SK-N-SH (cell line): ENCODE data around the gene IL17RB. TPM values are rescaled to one million over a fixed set of nuclear protein-coding genes. Genes with fewer than 3 reads are reported as not detected.

Source experiments
- CTCF ChIA-PET: fragments of 300-600, 350-600 bp; formaldehyde crosslinking; extraction: SDS; loops from one replicate; lab custom pipeline; 2021; lab: Yijun Ruan, JAX
- POLR2A ChIA-PET: fragments of 350-600 bp; sonication (Branson Sonifier 250); formaldehyde crosslinking; extraction: SDS; loops from one replicate; lab custom pipeline; 2020; ENCODE audit warnings: antibody characterized with exemption, inconsistent platforms; lab: Yijun Ruan, JAX
- DNase-seq: peaks from one replicate; pipeline ENCODE4 v3.0.0; 2012
- H2AFZ ChIP-seq: fragments of 200-600 bp; sonication (generic); 2 replicates; pipeline ENCODE4 v1.8.1; 2016; ENCODE audit warnings: antibody characterized with exemption, mild to moderate bottlenecking, low read depth
- H3F3A ChIP-seq: fragments of 200-600 bp; sonication (generic); replicated peaks from 2 replicates; pipeline ENCODE3; 2016; ENCODE audit warnings: antibody characterized with exemption, mild to moderate bottlenecking; ENCODE audit not compliant: insufficient read depth
- H3K27ac ChIP-seq, 2 experiments: fragments of 200-500 bp in 1 of 2; fragments of 200-600 bp in 1 of 2; sonication (Bioruptor generic) in 1 of 2; sonication (generic), shearing (Covaris generic) in 1 of 2; 2 replicates each; pipeline versions ENCODE4 v1.5.1 to v1.6.1; 2014 to 2016; ENCODE audit warnings: low read depth in 2 of 2, inconsistent platforms in 1 of 2, low read length in 1 of 2, mild to moderate bottlenecking in 1 of 2, mixed read lengths in 1 of 2
- H3K27me3 ChIP-seq: fragments of 200-600 bp; sonication (generic), shearing (Covaris generic); 2 replicates; pipeline ENCODE4 v1.6.1; 2016; ENCODE audit warnings: mixed run types; ENCODE audit not compliant: insufficient read depth
- H3K36me3 ChIP-seq, 2 experiments: fragments of 200-500 bp in 1 of 2; fragments of 200-600 bp in 1 of 2; sonication (Bioruptor generic) in 1 of 2; sonication (generic) in 1 of 2; replicated peaks in 1 of 2; 2 replicates each; pipeline versions ENCODE3 to v1.5.1; 2014 to 2016; ENCODE audit warnings: low read length in 1 of 2, mild to moderate bottlenecking in 1 of 2; ENCODE audit not compliant: insufficient read depth in 2 of 2, control insufficient read depth in 1 of 2
- H3K4me1 ChIP-seq, 2 experiments: fragments of 200-500 bp in 1 of 2; fragments of 200-600 bp in 1 of 2; sonication (Bioruptor generic) in 1 of 2; sonication (generic), shearing (Covaris generic) in 1 of 2; 2 replicates each; pipeline versions ENCODE4 v1.5.1 to v1.6.1; 2014 to 2016; ENCODE audit warnings: low read depth in 1 of 2, low read length in 1 of 2, mixed run types in 1 of 2; ENCODE audit not compliant: insufficient read depth in 2 of 2, control insufficient read depth in 1 of 2
- H3K4me2 ChIP-seq: fragments of 200-600 bp; sonication (generic), shearing (Covaris generic); 2 replicates; pipeline ENCODE4 v1.6.1; 2017; ENCODE audit warnings: mixed run types
- H3K4me3 ChIP-seq, 2 experiments: fragments of 200-500 bp in 1 of 2; fragments of 200-600 bp in 1 of 2; sonication (Bioruptor generic) in 1 of 2; sonication (generic), shearing (Covaris generic) in 1 of 2; 2 replicates each; pipeline versions ENCODE4 v1.5.1 to v1.8.1; 2014 to 2016; ENCODE audit warnings: low read depth in 2 of 2, inconsistent platforms in 1 of 2, low read length in 1 of 2, mild to moderate bottlenecking in 1 of 2, mixed read lengths in 1 of 2, moderate library complexity in 1 of 2
- H3K79me2 ChIP-seq: fragments of 200-600 bp; sonication (generic); 2 replicates; pipeline ENCODE4 v1.8.1; 2017; ENCODE audit warnings: mild to moderate bottlenecking; ENCODE audit not compliant: insufficient read depth
- H3K9ac ChIP-seq: fragments of 200-600 bp; sonication (generic); 2 replicates; pipeline ENCODE4 v1.6.1; 2017; ENCODE audit warnings: mixed run types
- H3K9me2 ChIP-seq: fragments of 200-600 bp; sonication (generic); 2 replicates; pipeline ENCODE4 v1.6.1; 2017; ENCODE audit warnings: mixed run types
- H3K9me3 ChIP-seq: fragments of 200-600 bp; sonication (generic); 2 replicates; pipeline ENCODE4 v1.6.1; 2017; ENCODE audit warnings: mixed run types, mild to moderate bottlenecking, moderate library complexity
- H4K20me1 ChIP-seq: fragments of 200-600 bp; sonication (generic); 2 replicates; pipeline ENCODE4 v1.6.1; 2017; ENCODE audit warnings: mild to moderate bottlenecking, mixed run types; ENCODE audit not compliant: insufficient read depth
- CHD2 ChIP-seq: fragments of 150-350 bp; IDR thresholded peaks from 2 replicates; pipeline ENCODE4 v1.6.1; 2018; ENCODE audit warnings: low read length; ENCODE audit not compliant: partially characterized antibody
- ELF1 ChIP-seq: IDR thresholded peaks from 2 replicates; pipeline ENCODE4 v1.4.0; 2012
- EP300 ChIP-seq, 2 experiments: IDR thresholded peaks; 2 replicates each; pipeline versions ENCODE4 v1.4.0 to v1.6.1; 2012; ENCODE audit warnings: borderline replicate concordance in 1 of 2, low read depth in 1 of 2, low read length in 1 of 2
- EZH2phosphoT487 ChIP-seq: fragments of 200-600 bp; sonication (generic); IDR thresholded peaks from 2 replicates; pipeline ENCODE4 v1.6.1; 2017; ENCODE audit warnings: low read depth, mixed run types, mild to moderate bottlenecking, antibody characterized with exemption, moderate library complexity, borderline replicate concordance
- FOSL2 ChIP-seq: IDR thresholded peaks from 2 replicates; pipeline ENCODE4 v1.4.0; 2012; ENCODE audit warnings: low read depth, mild to moderate bottlenecking, moderate library complexity, borderline replicate concordance
- FOXJ3 ChIP-seq: sonication (generic); formaldehyde crosslinking; IDR thresholded peaks from 2 replicates; pipeline ENCODE4 v1.5.1; 2020; ENCODE audit warnings: mild to moderate bottlenecking, missing genetic modification reagents
- FOXM1 ChIP-seq: IDR thresholded peaks from 2 replicates; pipeline ENCODE4 v1.4.0; 2012; ENCODE audit warnings: low read depth, mild to moderate bottlenecking
- GATA2 ChIP-seq: sonication (generic); formaldehyde crosslinking; IDR thresholded peaks from 2 replicates; pipeline ENCODE4 v1.5.0; 2020; ENCODE audit warnings: mild to moderate bottlenecking, missing genetic modification reagents
- JUND ChIP-seq: IDR thresholded peaks from 2 replicates; pipeline ENCODE4 v1.4.0; 2012
- NRF1 ChIP-seq: IDR thresholded peaks from 2 replicates; pipeline ENCODE4 v1.6.1; 2012; ENCODE audit warnings: low read depth, mild to moderate bottlenecking, low read length
- POLR2AphosphoS5 ChIP-seq: IDR thresholded peaks from 2 replicates; pipeline ENCODE4 v1.6.1; 2012; ENCODE audit warnings: low read depth, low read length
- RAD21 ChIP-seq: IDR thresholded peaks from 2 replicates; pipeline ENCODE4 v1.6.1; 2012; ENCODE audit warnings: mild to moderate bottlenecking, low read length
- SIN3A ChIP-seq: IDR thresholded peaks from 2 replicates; pipeline ENCODE4 v1.6.1; 2012; ENCODE audit warnings: low read depth, mild to moderate bottlenecking, low read length, moderate library complexity, borderline replicate concordance
- SMC3 ChIP-seq: IDR thresholded peaks from 2 replicates; pipeline ENCODE4 v1.6.1; 2012; ENCODE audit warnings: low read depth, low read length, improper control_type of control experiment
- TEAD4 ChIP-seq: IDR thresholded peaks from 2 replicates; pipeline ENCODE4 v1.4.0; 2012; ENCODE audit warnings: mild to moderate bottlenecking, borderline replicate concordance; ENCODE audit not compliant: insufficient read depth
- USF1 ChIP-seq: IDR thresholded peaks from 2 replicates; pipeline ENCODE4 v1.4.0; 2012; ENCODE audit warnings: low read depth, borderline replicate concordance
- YY1 ChIP-seq: IDR thresholded peaks from 2 replicates; pipeline ENCODE4 v1.4.0; 2012; ENCODE audit warnings: low read depth, mild to moderate bottlenecking
- WGBS: methylation state at CpG from one replicate; pipeline ENCODE4 v1.1.6; 2017; ENCODE audit warnings: low lambda C conversion rate; 5-methylcytosine and 5-hydroxymethylcytosine counted together
- polyA plus RNA-seq, 3 experiments: library from polyadenylated mRNA; depleted of rRNA; stranded (reverse); fragments of >200 nt; gene quantifications; 2 replicates each; pipeline ENCODE4 v1.2.3, GENCODE V29; 2012
- TF ChIP-seq, protein P1 (sequence below): IDR thresholded peaks from 2 replicates; pipeline ENCODE4 v1.4.0; 2012; ENCODE audit warnings: low read depth, borderline replicate concordance
- TF ChIP-seq, protein P2 (sequence below): IDR thresholded peaks from 2 replicates; pipeline ENCODE4 v1.4.0; 2012; ENCODE audit warnings: low read depth

IL17RB gene
- polyA plus RNA-seq, 1 of the 3 experiments (the other 2 are of a cell fraction) = 0.10 TPM

DNA sequence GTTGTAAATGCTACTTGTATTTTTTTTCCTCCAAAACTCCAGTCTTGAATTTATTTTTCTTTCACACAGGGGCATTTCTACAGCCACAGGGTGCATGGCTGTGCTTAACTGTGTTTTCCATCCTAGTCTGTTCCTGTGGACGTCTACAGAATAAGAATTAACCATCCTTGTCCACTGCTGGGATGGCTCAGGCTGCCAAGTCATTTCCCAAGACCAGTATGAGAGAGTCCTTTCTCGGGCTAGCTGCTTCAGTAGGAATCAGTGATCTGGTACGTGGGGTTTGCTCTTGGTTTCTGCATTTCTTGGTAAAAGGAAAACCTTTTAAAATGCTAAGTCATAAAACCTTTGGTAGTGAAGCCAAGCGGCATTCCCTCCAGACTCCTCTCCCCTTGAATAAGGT, 29.9 kb upstream of the IL17RB start:
- Histone ChIP-seq H3K36me3 (no peaks in the 10 kb centered on the region), H3K27ac (no peak overlapping the region), H3K9me3 (no peaks in the 10 kb centered on the region), H3K4me3 (no peak overlapping the region), H3K27me3 (no peaks in the 10 kb centered on the region), H3K9me2 (no peaks in the 10 kb centered on the region), H3K4me1 (no peaks in the 10 kb centered on the region; a peak in 1 of 4 replicates), H3F3A (no peaks in the 10 kb centered on the region), H3K79me2 (no peaks in the 10 kb centered on the region), H2AFZ (no peak overlapping the region), H4K20me1 (no peaks in the 10 kb centered on the region), H3K9ac (no peak overlapping the region), H3K4me2 (no peak overlapping the region)
- CTCF ChIA-PET = no interaction called here
- POLR2A ChIA-PET = no interaction called here
- no peak for TF ChIP-seq FOXJ3 (CRISPR knock-in tag)
- 55% methylated on average over 4 of the region's 4 CpGs for WGBS
- DNase-seq = no peak

GRCh38 chr3:53817211-53817610, 29.2 kb upstream of the IL17RB start:
- Histone ChIP-seq H3K9ac (no peak overlapping the region), H3K4me2 (no peak overlapping the region), H3K27me3 (no peaks in the 10 kb centered on the region), H2AFZ (no peak overlapping the region), H3K27ac (no peak overlapping the region), H3K4me1 (no peaks in the 10 kb centered on the region; a peak in 1 of 4 replicates), H3K4me3 (no peak overlapping the region), H3F3A (no peaks in the 10 kb centered on the region), H3K9me3 (no peaks in the 10 kb centered on the region), H3K79me2 (no peaks in the 10 kb centered on the region), H3K36me3 (no peaks in the 10 kb centered on the region), H4K20me1 (no peaks in the 10 kb centered on the region), H3K9me2 (no peaks in the 10 kb centered on the region)
- DNase-seq = no peak
- WGBS = 60% methylated on average over 2 of the region's 6 CpGs
- TF ChIP-seq FOSL2 (no peak), FOXJ3 (CRISPR knock-in tag) (no peak), NRF1 (no peak), USF1 (no peak), SMC3 (no peak), EP300 (IDR thresholded peaks at IDR 0.05; ENCODE audit: borderline replicate concordance in 1 of 2, low read depth in 1 of 2, low read length in 1 of 2) (no peak), YY1 (no peak), TEAD4 (no peak), CHD2 (no peak), FOXM1 (no peak)
- ChIA-PET POLR2A (no interaction called here), CTCF (interaction anchor here (0.8 kb wide), 1 partner anchor 139 kb away, joined by 3 read pairs; no protein-coding TSS in a partner anchor)

- Histone ChIP-seq H3K79me2 (no peaks in the 10 kb centered on the region), H3K9me3 (no peaks in the 10 kb centered on the region), H3K9me2 (no peaks in the 10 kb centered on the region), H3F3A (no peaks in the 10 kb centered on the region), H3K4me1 (no peaks in the 10 kb centered on the region; a peak in 1 of 4 replicates), H3K9ac (no peak overlapping the region), H2AFZ (no peak overlapping the region), H3K4me2 (no peak overlapping the region), H4K20me1 (no peaks in the 10 kb centered on the region), H3K4me3 (no peak overlapping the region), H3K27ac (no peak overlapping the region), H3K27me3 (no peaks in the 10 kb centered on the region), H3K36me3 (no peaks in the 10 kb centered on the region)
- ChIA-PET CTCF (interaction anchor here (0.8 kb wide), 1 partner anchor 139 kb away, joined by 3 read pairs; no protein-coding TSS in a partner anchor), POLR2A (no interaction called here)
- TF ChIP-seq, protein P1, sequence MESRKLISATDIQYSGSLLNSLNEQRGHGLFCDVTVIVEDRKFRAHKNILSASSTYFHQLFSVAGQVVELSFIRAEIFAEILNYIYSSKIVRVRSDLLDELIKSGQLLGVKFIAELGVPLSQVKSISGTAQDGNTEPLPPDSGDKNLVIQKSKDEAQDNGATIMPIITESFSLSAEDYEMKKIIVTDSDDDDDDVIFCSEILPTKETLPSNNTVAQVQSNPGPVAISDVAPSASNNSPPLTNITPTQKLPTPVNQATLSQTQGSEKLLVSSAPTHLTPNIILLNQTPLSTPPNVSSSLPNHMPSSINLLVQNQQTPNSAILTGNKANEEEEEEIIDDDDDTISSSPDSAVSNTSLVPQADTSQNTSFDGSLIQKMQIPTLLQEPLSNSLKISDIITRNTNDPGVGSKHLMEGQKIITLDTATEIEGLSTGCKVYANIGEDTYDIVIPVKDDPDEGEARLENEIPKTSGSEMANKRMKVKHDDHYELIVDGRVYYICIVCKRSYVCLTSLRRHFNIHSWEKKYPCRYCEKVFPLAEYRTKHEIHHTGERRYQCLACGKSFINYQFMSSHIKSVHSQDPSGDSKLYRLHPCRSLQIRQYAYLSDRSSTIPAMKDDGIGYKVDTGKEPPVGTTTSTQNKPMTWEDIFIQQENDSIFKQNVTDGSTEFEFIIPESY = no peak
- no peak for TF ChIP-seq SMC3
- TF ChIP-seq GATA2 (CRISPR knock-in tag) = no peak
- no peak for TF ChIP-seq EZH2phosphoT487
- TF ChIP-seq ELF1 = no peak
- TF ChIP-seq RAD21 = no peak
- TF ChIP-seq, protein P2, sequence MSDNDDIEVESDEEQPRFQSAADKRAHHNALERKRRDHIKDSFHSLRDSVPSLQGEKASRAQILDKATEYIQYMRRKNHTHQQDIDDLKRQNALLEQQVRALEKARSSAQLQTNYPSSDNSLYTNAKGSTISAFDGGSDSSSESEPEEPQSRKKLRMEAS = no peak
- no peak for TF ChIP-seq JUND
- TF ChIP-seq SIN3A = no peak
- no peak for TF ChIP-seq FOXM1
- no peak for TF ChIP-seq POLR2AphosphoS5
- no peak for DNase-seq
- WGBS = 87% methylated on average over 13 of the region's 17 CpGs
Observed at GRCh38 chr3:53817809-53818208, 28.6 kb upstream of the IL17RB start.
